Skeletal muscle tissue (tissue), 4 donors: Measurements from ENCODE around the gene BTN1A1. TPM values are rescaled to one million over a fixed set of nuclear protein-coding genes. Genes with fewer than 3 reads are reported as not detected.

Experiments
- H3K27ac ChIP-seq: one replicate; pipeline ENCODE4 v1.7.0; 2013; ENCODE audit warnings: mild to moderate bottlenecking, low read depth, low read length, inconsistent platforms
- H3K27me3 ChIP-seq, 3 donors: one replicate each; pipeline ENCODE4 v1.7.0; 2013; ENCODE audit warnings: low read length in 3 of 3; ENCODE audit not compliant: control insufficient read depth in 3 of 3, insufficient read depth in 3 of 3
- H3K36me3 ChIP-seq, 3 donors: one replicate each; pipeline ENCODE4 v1.7.0; 2013; ENCODE audit warnings: low read length in 3 of 3; ENCODE audit not compliant: control insufficient read depth in 3 of 3, insufficient read depth in 3 of 3
- H3K4me1 ChIP-seq, 3 donors: one replicate each; pipeline ENCODE4 v1.7.0; 2013; ENCODE audit warnings: low read length in 3 of 3, mild to moderate bottlenecking in 3 of 3; ENCODE audit not compliant: control insufficient read depth in 3 of 3, insufficient read depth in 3 of 3
- H3K4me3 ChIP-seq, 3 donors: one replicate each; pipeline ENCODE4 v1.7.0; 2013; ENCODE audit warnings: low read length in 3 of 3
- H3K9ac ChIP-seq, 3 donors: one replicate each; pipeline ENCODE4 v1.7.0; 2013; ENCODE audit warnings: low read length in 3 of 3, mild to moderate bottlenecking in 3 of 3, moderate library complexity in 2 of 3, low read depth in 1 of 3
- H3K9me3 ChIP-seq, 3 donors: one replicate each; pipeline ENCODE4 v1.7.0; 2013; ENCODE audit warnings: low read length in 3 of 3; ENCODE audit not compliant: control insufficient read depth in 3 of 3
- total RNA-seq: library from RNA; depleted of rRNA; stranded (reverse); fragments of >200 nt; gene quantifications from one replicate; pipeline ENCODE4 v1.2.3, GENCODE V29; 2014
- donor health status: Osteomylitis.

BTN1A1 gene
- total RNA-seq, 1 donor from 2014 or later, result not detected

DNA sequence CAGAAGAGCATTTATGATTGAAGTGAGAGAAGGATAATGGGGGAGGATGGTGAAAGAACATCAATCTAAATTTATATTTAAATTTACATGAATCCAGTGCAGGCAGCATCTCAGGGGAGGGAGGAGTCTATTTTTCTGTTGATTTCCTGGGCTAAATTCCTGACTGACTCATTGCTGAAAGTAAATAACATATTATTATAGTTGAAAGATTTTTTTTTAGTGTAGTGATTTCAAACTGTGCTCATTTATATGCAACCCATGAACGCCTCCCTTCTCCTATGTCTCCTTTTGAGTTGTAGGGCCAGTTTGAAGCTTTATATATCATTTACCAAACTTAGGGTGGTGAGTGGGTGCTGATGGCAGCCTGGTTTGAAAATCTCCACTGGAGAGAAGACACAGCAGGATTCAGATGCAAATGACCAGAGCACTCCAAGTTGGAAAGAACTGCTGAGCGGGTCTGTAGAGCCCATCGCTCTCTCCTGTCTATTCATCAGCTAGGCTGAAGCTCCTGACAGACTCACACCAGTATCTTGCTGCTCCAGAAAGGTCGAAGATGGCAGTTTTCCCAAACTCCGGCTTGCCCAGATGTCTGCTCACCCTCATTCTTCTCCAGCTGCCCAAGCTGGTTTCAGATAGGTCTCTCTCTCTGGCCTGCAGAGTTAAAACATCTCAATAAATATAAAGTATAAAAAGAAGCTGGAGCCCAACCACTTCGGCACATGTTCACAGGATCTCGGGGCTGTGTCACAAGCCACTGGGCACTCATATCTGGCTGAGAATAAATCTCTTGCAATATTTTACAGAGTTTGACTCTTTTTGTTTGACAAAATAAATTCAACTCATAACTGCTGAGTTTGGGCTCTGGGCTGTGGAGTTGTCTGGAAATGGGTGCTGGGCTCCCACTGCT, 24.0 kb upstream of the BTN1A1 start:
- Histone ChIP-seq H3K36me3 (no peaks in the 10 kb centered on the region), H3K4me3 (no peak overlapping the region), H3K27ac (no peak overlapping the region), H3K9me3 (peaks cover 0 to 3% (median 0%) of the 10 kb centered on the region in 3 donors), H3K27me3 (no peaks in the 10 kb centered on the region), H3K9ac (no peak overlapping the region), H3K4me1 (peaks cover 0 to 13% (median 3%) of the 10 kb centered on the region in 3 donors)

DNA sequence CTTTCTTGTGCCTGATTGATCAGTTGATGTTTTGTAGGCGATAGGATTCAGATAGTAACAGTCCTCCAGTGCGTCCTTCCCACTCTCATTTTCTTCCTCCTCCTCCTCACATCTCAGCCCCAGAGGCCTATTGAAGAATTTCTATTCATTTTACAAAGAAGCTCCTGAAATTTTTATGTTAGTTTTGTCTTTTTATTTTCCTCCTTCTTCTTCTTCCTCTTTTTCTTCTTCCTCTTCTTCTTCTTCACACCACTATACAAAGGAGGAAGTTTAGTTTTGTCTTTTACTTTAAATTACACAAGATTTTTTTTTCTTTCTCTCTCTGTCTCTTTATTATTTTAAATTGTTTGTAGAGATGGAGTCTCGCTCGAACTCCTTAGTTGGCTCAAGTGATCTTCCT, 23.2 kb upstream of the BTN1A1 start:
- H3K36me3 ChIP-seq, result no peaks in the 10 kb centered on the region
- no peak overlapping the region for H3K4me3 ChIP-seq
- no peaks in the 10 kb centered on the region for H3K27me3 ChIP-seq
- no peak overlapping the region for H3K9ac ChIP-seq
- peaks cover 0 to 3% (median 0%) of the 10 kb centered on the region in 3 donors for H3K9me3 ChIP-seq
- H3K27ac ChIP-seq, result peak overlapping the region; percentile 6
- H3K4me1 ChIP-seq, result peaks cover 0 to 13% (median 3%) of the 10 kb centered on the region in 3 donors

DNA sequence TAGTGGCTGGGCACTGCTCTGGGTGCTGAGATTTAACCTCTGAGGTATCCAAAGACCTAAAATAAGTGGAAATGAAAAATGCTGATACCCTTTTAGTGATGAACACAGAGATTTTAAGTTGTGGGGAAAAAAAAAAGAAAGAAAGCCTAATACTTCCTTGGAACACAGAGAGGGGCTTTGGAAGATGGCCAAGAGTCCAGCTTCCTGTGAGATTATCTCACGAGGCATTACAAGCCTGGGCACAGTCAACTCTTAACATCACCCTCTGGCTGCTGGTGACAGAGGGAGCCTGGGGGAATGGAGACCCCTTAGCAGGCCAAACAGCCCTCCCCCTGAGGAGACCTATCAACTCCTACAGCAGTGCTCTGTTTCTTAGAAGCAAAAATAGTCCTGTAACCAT, 22.7 kb upstream of the BTN1A1 start:
- H3K9ac ChIP-seq, result no peak overlapping the region
- H3K4me3 ChIP-seq, result no peak overlapping the region
- H3K27ac ChIP-seq, result peak overlapping the region; percentile 6
- H3K9me3 ChIP-seq, result peaks cover 0 to 3% (median 0%) of the 10 kb centered on the region in 3 donors
- H3K36me3 ChIP-seq, result no peaks in the 10 kb centered on the region
- H3K4me1 ChIP-seq, result peaks cover 0 to 13% (median 3%) of the 10 kb centered on the region in 3 donors
- H3K27me3 ChIP-seq, result no peaks in the 10 kb centered on the region

DNA sequence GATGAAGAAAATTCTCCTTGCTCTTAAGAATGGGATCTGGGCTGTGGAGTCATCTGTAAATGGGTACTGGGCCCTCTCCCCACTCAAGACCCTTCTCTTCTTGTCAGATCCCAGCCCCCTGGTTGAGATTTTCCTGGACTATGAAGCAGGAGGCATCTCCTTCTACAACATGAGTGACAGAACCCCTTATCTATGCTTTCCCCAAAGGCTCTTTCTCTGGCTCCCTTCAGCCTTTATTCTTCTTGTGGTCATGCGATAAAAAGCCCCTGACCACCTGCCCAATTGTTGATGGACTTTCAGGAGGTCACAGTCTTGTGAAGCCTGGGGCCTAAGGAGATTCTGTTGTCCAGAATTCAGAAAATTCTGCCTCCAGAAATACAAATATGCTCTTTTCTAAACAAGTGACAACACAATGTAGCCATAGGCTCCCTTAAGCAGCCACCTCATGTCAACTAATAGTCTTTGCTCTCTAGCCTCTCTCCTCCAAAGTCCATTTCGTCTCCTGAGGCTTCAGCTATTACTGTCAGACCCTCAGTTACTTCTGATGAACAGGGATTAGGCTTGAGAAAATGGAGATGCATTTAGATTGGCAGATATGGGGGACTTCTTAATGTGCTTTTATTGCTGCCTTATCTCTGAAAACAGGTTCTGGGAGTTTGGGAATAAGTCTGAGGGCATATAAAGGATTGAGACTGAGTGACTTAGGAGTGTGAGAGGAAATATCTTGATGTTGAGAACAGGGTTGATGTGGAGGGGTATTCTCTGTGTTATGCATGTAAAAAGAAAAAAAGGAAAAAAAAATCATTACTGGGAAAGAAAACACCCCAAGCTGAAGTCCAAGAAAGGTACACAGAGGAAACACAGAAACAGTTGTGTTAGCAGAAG, 21.8 kb upstream of the BTN1A1 start:
- Histone ChIP-seq H3K36me3 (no peaks in the 10 kb centered on the region), H3K27me3 (no peaks in the 10 kb centered on the region), H3K9ac (no peak overlapping the region), H3K4me3 (no peak overlapping the region), H3K4me1 (peaks cover 0 to 10% (median 3%) of the 10 kb centered on the region in 3 donors), H3K27ac (peak overlapping the region; percentile 6), H3K9me3 (no peaks in the 10 kb centered on the region)

DNA sequence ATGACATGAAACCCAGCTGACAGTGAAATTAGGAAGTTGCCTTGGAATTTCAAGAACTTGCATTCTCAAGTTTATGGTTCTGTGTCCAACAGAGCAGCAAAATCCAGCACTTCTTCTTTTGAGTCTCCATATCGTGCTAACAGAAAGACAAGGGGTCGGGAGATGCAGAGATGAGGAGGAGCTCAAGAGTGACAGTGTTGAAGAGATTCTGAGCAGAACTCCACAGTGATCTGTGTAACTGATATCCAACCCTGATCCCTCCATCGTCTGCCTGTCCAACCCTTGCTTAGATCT, 21.2 kb upstream of the BTN1A1 start:
- Histone ChIP-seq H3K27ac (no peak overlapping the region), H3K4me1 (peaks cover 0 to 10% (median 3%) of the 10 kb centered on the region in 3 donors)

DNA sequence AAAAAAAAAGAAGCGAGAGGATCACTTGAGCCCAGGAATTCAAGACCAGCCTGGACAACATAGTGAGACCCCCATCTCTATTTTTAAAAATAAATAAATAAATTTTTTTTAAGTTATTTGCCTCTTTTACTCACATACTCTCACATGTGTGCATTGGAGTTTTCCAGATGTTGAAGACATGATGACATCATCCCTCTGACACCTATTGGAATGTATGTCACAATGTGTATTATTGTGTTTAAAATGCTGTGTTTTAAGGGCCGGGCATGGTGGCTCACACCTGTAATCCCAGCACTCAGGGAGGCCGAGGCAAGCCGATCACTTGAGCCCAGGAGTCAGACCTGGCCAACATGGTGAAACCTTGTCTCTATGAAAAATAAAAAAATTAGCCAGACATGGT, 17.8 kb upstream of the BTN1A1 start:
- Histone ChIP-seq H3K4me1 (peaks cover 0 to 4% (median 0%) of the 10 kb centered on the region in 3 donors), H3K4me3 (no peak overlapping the region), H3K9me3 (no peaks in the 10 kb centered on the region), H3K27me3 (no peaks in the 10 kb centered on the region), H3K36me3 (no peaks in the 10 kb centered on the region), H3K27ac (no peak overlapping the region), H3K9ac (no peak overlapping the region)

More for the DNA sequence above, 21.2 kb upstream of the BTN1A1 start:
- no peaks in the 10 kb centered on the region for H3K27me3 ChIP-seq
- no peaks in the 10 kb centered on the region for H3K36me3 ChIP-seq
- no peaks in the 10 kb centered on the region for H3K9me3 ChIP-seq
- no peak overlapping the region for H3K4me3 ChIP-seq
- no peak overlapping the region for H3K9ac ChIP-seq

DNA sequence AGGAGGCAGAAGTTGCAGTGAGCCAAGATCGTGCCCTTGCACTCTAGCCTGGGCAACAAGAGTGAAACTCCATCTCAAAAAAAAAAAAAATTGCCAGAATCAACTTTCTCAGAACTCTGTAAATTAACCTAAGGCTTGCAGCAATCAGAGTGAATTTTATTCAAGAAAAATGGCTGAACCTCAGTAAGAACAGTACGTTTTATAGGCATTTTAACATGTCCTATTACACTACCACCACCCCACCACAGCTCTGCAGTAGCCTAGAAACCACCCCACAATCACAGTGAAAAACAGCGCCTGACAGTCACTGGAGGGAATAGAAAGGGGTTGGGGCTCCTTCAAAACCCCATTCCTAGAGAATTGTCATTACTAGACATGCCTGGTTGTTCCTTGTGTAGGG, 16.4 kb upstream of the BTN1A1 start:
- Histone ChIP-seq H3K4me1 (no peaks in the 10 kb centered on the region), H3K27ac (no peak overlapping the region), H3K4me3 (no peak overlapping the region), H3K36me3 (no peaks in the 10 kb centered on the region), H3K9ac (no peak overlapping the region), H3K9me3 (no peaks in the 10 kb centered on the region), H3K27me3 (no peaks in the 10 kb centered on the region)

DNA sequence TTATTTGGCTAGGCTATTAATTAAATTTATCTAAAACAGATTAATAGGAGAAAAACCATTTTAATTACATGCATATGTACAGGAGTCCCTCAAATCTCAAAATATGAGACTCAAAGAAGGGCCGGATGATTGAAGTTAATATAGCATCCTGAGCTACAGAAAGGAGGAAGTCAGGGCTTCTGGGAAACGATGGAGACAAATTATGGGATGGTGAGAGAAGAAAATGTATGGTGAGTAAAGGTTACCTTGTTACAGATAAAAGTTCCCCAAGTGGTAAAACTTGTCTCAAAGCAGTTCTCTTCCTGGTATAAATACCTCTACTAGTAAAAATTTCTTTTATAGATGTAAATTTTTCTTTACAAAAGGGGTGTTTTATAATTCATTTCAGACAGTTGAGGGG, 15.9 kb upstream of the BTN1A1 start:
- Histone ChIP-seq H3K4me3 (no peak overlapping the region), H3K4me1 (no peaks in the 10 kb centered on the region), H3K27me3 (no peaks in the 10 kb centered on the region), H3K27ac (no peak overlapping the region), H3K9ac (no peak overlapping the region), H3K36me3 (no peaks in the 10 kb centered on the region), H3K9me3 (no peaks in the 10 kb centered on the region)

DNA sequence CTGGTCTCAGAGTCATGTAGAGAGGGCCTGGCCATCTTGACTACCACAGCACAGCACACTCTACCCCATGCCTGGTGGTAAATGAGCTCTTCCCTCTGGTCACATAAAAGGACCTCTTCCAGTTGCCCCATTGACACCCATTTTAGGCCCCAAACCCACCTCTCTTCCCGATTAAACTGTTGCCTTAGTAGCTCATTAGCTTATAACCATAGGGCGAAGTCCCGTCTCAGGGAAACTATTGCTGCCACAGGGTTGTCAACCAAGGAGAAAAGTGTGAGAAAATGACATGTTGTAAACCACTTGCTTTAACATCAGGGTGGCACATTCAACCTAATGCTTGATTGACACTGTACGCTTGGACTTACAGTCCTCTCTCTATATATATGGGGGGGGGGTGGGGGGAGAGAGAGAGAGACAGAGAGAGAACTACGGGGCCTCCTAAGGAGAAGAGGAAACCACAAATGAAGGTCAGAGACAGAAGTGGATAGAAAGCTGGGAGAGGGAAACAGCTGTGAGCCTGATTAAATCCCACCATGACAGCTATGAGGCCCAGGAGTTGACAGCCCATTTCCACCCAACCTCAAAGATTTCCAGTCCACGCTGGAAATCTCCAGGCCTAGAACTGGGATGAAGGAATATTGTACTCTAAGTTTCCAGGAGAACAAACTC, 14.9 kb upstream of the BTN1A1 start:
- Histone ChIP-seq H3K9ac (no peak overlapping the region), H3K36me3 (no peaks in the 10 kb centered on the region), H3K27me3 (no peaks in the 10 kb centered on the region), H3K27ac (no peak overlapping the region), H3K4me3 (no peak overlapping the region), H3K4me1 (no peaks in the 10 kb centered on the region), H3K9me3 (no peaks in the 10 kb centered on the region)
